Epithelial cell of proximal tubule (primary cell): ENCODE measurements around the gene FAF1. TPM values are rescaled to one million over a fixed set of nuclear protein-coding genes. Genes with fewer than 3 reads are reported as not detected.

ENCODE experiments used
- DNase-seq: peaks from one replicate; pipeline ENCODE4 v3.0.0-alpha.2; 2011; ENCODE audit warnings: low read depth
- H3K4me3 ChIP-seq: 2 replicates; pipeline ENCODE4 v1.5.1; 2011; ENCODE audit warnings: low read depth, mild to moderate bottlenecking, low read length
- total RNA-seq: library from RNA; depleted of rRNA; stranded (reverse); fragments of >200 nt; gene quantifications from 2 replicates; pipeline ENCODE4 v1.2.3, GENCODE V29; 2015
- TF ChIP-seq, protein P1 (sequence below): conservative IDR thresholded peaks from 2 replicates; pipeline ENCODE4 v1.5.1; 2012; ENCODE audit warnings: low read depth, mild to moderate bottlenecking, low read length

Gene FAF1
- total RNA-seq, 1 donor from 2014 or later = 54.1 TPM

GRCh38 chr1:50570066-50570468 lies 390.0 kb downstream of the FAF1 start:
- TF ChIP-seq, protein P1, sequence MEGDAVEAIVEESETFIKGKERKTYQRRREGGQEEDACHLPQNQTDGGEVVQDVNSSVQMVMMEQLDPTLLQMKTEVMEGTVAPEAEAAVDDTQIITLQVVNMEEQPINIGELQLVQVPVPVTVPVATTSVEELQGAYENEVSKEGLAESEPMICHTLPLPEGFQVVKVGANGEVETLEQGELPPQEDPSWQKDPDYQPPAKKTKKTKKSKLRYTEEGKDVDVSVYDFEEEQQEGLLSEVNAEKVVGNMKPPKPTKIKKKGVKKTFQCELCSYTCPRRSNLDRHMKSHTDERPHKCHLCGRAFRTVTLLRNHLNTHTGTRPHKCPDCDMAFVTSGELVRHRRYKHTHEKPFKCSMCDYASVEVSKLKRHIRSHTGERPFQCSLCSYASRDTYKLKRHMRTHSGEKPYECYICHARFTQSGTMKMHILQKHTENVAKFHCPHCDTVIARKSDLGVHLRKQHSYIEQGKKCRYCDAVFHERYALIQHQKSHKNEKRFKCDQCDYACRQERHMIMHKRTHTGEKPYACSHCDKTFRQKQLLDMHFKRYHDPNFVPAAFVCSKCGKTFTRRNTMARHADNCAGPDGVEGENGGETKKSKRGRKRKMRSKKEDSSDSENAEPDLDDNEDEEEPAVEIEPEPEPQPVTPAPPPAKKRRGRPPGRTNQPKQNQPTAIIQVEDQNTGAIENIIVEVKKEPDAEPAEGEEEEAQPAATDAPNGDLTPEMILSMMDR = no peak
- no peak overlapping the region for H3K4me3 ChIP-seq
- DNase-seq = no peak

- DNase-seq = no peak
- H3K4me3 ChIP-seq = no peak overlapping the region
- TF ChIP-seq, protein P1 = no peak
These were observed 391.3 kb downstream of the FAF1 start for GRCh38 chr1:50568782-50569181.

DNA sequence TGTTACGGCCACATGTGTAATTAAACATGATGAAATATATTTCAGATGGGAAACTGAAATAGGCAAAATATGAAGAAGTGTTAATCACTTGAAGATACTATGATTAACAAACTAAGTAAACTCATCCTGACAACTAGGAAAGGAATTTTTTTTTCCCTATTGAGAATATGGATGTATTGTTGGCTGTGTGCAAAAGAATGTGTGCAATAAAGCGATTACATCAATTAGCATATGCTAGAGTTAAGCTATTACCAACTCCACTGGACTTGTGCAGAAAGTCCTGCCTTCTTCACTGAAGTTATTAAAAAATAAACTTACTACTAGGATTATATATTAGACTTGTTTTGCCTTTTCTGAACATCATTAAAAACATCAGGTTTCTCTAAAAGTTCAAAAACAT lies 393.7 kb downstream of the FAF1 start:
- DNase-seq = no peak
- H3K4me3 ChIP-seq = no peak overlapping the region
- TF ChIP-seq, protein P1 = no peak

DNA sequence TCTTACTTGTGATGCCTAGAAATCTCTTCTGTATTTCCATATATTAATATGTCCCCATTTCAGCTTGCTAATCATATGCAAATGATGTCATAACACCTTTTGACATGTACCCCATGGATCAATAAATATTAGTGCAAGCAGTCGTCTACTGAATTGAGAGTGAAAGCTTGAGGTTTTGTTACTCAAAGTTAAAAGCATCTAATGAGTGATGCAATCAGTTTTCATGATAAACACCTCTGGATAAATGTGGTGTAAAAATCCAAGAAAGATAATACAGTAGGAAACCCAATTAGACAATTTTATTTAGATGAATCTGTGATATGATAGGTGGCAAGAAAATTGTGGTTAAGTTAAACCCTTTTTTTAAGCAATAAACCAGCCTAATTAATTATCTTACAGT lies 395.6 kb downstream of the FAF1 start:
- DNase-seq = no peak
- TF ChIP-seq, protein P1 = no peak
- H3K4me3 ChIP-seq = no peak overlapping the region

- DNase-seq = no peak
- H3K4me3 ChIP-seq = no peak overlapping the region
- TF ChIP-seq, protein P1 = no peak
These were observed 398.0 kb downstream of the FAF1 start for GRCh38 chr1:50562106-50562505.

DNA sequence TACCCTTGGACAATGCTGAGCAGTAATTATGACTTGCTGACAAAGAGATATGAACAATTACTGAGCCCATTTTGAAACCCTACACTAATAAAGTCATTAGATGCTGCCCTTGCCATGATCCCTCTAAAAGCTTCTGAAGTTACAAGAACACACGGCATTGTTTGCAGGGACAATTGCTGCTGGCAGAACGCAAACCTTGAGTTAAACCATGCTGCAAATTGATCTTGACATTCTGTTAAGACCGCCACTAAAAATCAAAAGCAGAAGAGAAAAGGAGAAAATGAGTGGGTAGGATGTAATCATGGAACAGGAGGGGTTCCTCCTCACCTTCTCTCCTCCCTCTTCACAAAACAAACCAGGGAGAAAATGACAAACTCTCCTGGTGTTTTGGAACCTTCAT lies 400.6 kb downstream of the FAF1 start:
- DNase-seq = no peak
- TF ChIP-seq, protein P1 = no peak
- no peak overlapping the region for H3K4me3 ChIP-seq

- no peak overlapping the region for H3K4me3 ChIP-seq
- no peak for DNase-seq
- TF ChIP-seq, protein P1 = no peak
These were observed 406.1 kb downstream of the FAF1 start for GRCh38 chr1:50553921-50554320.
